CD4-positive, alpha-beta T cell treated with Interleukin-21 for 1 hour (primary cell): ENCODE results near the gene PRDM16.

Experiments
- DNase-seq: peaks from one replicate; pipeline ENCODE4 v3.0.0-alpha.2; 2020

Gene PRDM16

DNA sequence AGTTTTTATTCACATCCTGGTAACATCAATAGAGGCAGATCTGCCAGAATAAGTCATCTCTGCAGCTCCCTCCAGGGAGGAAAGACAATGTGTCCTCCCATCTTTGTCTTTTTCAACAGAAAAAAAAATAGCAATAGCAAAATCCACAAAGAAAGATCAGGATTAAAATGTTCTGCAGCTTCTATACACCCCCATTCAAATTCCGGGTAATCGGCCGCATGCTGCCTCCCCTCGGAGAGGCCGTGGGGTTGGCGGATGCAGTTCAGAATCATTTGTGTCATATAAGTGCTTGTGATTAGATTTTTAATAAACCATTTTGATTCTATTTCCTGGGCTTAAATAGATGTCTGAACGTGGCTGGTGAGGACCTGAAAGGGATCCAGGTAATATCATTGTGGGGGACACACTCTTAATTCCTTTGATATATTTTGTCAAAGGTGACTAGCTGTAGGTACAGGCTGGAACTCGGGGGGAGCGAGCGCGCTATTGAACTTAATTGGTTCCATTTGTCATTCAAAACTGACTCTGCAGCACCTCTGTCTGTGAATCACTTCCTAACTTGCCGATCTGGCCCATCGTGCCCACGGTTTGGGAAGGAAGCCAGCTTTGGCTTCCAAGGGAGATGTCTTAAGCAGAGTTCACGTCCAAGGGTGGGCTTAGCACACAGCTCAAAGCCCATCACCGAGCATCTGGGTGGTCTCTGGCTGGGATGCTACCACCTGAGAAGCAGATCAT lies 299.9 kb downstream of the PRDM16 start:
- DNase-seq: no peak

DNA sequence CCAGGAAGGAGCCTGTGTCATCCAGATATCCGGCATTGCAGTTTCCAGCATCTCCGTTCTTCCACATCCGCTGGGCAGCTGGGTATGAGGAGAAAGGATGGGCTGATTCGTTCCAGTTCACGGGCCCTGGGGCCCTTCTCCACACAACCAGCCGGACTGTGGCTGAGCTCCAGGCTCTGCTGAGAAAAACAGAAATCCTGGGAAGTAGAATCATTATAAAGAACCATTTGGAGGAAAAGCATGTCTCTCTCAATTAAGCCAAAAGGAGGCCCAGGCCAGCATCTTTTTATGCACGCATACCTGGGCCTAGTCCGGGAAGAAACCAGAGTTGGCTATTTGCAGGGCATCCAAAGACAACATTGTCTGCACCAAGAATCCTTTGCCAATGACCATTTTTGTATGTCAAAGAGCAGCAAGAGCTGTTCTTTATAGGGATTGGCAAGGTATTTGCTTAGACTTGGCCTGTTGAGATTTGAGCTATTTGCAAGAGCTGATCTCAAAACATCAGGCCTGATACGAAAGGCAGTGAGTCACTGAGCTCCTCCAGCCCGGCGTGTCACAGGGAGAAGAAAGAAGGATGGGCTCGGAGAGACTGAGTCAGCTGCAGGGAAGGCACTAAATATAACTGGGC lies 300.6 kb downstream of the PRDM16 start:
- no peak for DNase-seq

DNA sequence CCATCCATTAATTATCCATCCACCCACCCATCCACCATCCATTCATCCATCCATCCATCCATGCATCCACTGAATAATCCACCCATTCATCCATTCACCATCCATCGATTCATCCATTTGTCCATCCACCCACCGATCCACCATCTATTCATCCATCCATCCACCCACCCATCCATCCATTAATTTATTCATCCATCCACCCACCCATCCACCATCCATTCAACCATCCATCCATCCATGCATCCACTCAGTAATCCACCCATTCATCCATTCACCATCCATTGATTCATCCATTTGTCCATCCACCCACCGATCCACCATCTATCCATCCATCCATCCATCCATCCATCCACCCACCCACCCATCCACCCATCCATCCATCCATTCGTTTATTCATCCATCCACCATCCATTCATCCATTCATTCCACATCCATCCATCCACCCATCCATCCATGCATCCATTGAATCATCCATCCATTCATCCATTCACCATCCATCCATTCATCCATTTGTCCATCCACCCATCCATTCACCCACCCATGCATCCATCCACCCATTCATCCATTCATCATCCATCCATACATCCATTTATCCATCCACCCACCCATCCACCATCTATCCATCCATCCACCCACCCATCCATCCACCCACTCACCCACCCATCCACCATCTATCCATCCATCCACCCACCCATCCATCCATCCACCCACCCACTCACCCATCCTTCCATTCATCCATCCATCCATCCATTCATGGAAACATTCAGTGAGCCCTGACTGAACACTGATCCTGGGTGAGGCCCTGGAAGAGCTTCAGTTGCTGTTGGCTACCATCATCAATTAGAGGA lies 302.1 kb downstream of the PRDM16 start:
- no peak for DNase-seq

DNA sequence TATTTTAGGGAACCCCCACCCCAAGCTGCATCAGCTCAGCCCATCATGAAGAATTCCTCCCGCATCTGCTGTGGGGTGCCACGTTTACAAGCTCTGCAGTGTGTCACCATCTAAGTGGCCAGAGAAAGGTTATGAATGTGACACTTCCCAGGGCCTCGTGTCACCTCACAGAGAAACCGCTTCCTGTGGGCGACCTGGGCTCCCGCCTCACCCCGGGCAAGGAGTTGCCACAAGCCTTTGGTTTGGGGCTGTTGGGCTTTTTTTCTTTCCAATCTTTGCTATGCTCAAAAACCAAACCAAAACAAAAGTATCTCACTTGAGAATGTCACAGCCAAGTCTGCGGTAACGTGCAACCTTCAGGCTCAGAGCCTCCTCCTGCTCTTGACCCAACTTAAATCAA lies 303.3 kb downstream of the PRDM16 start:
- peak; percentile 26 for DNase-seq

DNA sequence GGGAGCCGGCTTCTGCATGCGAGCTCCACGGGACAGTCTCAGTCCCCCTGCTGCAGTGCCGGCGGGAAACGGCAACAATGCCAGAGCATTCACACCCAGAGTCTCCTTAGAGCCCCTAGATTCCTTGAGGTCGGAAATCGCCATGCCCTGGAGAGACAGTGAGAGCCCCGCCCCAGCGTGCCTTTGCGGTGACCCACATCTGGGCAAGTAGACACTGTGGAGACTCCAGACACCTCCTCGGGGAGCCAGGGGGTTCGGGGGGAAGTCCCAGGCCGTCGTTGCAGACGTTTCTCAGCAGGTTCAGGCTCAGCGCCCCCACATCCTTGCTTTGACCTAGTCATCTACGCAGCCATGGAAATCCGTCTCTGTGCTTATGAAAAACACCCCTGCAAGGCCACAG lies 304.2 kb downstream of the PRDM16 start:
- no peak for DNase-seq

DNA sequence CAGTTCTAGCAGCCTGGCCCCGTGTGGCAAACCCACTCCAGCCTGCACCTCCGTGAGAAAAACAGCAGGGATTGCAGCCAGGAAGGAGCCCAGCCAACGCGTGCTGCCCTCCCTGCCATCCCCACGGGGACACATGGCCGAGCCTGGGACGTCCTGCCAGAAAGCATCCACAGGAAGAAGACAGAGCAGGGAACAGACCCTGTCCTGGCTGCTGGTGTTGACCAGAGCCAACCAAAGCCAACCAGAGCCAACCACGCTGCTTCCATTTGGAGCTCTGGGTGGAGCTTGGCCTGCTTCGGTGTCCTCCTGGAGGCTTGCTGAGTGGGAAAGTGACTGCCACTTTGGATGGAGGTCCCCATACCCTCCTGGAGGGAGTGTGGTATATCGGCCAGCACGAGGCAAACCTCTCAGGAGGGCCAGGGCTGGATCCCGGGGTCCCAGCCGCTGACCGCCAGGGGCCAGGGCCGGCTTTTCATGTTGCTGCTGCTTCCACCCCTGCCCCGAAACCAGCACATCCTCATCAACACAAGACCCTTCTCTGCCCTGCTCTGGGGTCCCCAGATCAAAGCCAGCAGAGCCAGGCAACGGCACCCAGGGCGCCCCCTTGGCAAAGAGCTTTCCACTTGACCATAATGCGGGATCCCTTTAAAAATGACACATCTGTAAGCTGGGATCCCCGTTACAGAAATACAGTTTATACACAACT lies 304.9 kb downstream of the PRDM16 start:
- DNase-seq: no peak

DNA sequence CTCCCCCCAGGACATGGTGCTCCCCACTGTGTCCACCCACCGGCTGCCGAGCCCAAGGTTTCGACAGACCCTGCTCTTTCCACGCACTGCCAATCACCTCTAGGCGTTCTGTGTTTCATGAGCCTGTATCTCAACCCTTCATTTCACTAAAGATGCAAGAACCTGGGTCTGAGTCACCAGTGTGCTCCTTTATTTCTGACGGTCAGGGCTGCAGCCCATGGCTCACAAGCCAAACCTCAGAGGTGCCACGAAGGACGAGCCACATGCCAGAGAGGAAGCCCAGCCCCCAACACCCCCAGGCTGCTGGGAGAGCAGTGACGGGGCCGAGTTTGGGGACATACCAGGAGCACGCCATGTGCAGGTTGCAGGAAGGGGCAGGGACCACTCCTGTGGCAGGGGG lies 306.2 kb downstream of the PRDM16 start:
- no peak for DNase-seq

DNA sequence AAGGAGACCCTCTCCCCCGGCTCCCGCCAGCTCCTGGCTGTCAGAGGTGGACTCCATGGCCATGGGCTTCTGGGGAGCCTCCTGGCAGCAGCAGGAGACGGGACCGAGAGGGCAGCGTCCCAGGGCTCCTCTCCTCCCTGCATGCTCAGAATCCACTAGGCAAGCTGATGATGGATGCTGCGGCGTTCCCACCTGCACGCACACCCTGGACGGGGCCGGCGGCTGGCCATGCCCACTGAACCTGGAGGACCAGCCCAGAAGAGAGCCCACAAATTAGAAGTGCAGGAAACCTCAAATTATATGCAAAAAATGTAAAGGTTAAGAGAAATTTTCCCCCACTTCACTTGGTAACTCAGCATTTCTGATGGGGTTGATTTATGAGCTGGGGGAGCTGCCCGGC lies 308.2 kb downstream of the PRDM16 start:
- DNase-seq: no peak

DNA sequence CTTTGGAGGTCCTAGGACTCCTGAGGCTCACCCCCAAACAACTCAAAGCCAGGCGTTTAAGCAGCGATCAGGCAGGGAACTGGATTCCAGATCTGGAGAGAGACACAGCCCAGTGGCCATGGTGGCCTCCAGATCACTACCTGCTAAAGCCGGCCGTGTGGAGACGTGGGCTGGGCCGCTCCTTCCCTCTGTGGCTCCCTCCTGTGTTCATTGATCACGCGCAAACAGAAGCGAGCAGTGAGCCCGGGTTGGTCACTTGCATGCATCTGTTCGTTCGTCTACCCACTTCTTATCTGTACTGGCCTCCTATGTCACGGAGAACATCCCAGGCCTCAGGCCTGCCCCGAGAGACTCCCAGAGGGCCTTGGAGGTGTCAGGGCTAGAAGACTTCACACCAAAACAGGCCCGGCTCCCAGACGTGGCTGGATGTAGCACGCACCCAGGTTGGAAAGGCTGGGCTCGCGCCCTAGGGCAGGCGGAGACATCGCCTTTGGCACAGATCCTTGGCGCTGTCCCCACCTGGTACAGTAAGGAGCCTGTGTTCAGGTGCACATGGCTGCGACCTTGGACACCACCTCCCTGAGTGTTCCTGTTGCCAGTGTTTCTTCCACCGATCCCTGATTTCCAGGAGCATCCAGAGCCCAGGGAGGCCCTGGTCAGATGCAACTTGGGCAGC lies 308.7 kb downstream of the PRDM16 start:
- no peak for DNase-seq

DNA sequence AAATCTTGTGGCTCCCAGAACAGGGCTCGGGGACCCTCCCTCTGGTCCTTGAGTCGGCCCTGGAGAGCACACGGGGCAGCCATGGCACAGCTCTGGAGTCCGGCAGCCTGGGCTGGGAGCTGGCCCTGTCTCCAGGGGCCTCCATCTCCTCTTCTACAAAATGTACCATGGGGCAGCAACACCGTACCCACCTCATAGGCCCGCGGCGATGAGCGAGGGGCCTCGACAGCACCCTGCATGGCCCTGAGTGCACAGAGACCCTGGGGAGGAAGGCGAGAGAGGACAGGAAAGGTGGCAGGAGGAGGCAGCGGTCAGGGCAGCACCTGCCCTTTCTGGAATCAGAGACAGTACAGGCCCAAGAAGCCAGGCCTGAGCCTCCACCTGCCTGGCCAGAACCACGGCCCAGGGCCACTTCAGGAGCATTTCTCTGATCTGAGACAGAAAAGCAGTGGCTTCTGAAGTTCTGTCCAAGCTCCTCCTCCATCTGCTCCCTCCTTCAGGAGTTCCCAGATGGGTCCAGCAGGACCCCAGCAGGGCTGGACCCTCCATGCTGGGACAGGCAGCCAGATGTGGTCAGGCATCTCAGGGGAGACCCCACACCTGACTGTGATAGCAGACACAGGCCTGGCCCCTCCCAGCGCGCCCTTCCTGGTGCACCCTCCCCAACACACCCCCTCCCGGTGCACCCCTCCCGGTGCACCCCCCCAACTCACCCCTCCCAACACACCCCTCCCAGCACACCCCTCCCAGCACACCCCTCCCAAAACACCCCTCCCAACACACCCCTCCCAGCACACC lies 309.6 kb downstream of the PRDM16 start:
- no peak for DNase-seq

DNA sequence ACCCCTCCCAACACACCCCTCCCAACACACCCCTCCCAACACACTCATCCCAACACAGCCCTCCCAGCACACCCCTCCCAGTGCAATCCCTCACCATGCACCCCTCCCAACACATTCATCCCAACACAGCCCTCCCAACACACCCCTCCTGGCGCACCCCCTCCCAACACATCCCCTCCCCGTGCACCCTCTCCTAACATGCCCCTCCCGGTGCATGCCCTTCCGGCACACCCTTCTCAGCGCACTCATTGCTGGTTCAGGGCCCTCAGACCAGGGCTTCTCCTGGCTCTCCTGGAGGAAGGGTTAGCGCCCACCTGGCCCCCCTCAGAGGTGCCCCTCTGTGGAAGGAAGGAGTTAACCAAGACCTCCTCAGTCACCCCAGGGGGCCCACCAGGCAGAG lies 310.9 kb downstream of the PRDM16 start:
- DNase-seq: no peak

DNA sequence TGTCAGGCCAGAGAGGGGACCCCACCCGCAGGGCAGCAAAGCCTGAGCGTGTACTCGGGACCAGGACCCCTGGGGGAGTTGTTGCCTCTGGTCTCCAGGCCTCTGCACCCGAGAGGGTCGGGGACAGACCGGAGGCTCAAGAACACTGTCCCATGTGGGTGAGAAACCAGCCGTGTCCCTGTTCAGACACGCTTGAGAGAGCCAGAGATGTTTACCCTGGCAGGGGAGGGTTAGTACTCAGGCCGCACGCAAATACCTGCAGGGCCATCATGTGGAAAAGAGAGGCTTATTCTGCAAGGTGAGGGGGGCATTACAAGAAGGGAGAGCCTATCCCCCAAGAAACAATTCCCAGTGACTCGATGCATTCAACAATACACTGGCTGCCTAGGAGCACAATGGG lies 311.5 kb downstream of the PRDM16 start:
- no peak for DNase-seq

DNA sequence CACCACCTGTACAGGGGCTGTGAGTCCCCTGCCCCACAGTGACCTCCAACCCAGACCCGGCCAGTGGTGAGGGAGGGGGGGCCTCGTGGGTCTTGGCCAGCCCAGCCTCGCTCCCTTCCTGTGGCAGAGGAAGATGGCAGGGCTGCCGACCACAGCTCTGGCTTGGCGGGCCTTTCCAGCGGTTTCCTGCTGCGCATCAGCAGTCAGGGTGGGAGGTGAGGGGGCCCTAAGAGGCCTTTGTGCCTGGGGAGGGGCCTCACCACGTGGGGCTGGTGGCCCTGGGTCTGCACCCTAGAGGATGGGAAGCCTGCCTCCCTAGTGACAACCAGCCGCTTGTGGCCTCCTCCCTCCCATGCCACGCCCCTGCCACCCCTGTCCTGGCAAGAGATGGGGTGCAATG lies 312.9 kb downstream of the PRDM16 start:
- no peak for DNase-seq

DNA sequence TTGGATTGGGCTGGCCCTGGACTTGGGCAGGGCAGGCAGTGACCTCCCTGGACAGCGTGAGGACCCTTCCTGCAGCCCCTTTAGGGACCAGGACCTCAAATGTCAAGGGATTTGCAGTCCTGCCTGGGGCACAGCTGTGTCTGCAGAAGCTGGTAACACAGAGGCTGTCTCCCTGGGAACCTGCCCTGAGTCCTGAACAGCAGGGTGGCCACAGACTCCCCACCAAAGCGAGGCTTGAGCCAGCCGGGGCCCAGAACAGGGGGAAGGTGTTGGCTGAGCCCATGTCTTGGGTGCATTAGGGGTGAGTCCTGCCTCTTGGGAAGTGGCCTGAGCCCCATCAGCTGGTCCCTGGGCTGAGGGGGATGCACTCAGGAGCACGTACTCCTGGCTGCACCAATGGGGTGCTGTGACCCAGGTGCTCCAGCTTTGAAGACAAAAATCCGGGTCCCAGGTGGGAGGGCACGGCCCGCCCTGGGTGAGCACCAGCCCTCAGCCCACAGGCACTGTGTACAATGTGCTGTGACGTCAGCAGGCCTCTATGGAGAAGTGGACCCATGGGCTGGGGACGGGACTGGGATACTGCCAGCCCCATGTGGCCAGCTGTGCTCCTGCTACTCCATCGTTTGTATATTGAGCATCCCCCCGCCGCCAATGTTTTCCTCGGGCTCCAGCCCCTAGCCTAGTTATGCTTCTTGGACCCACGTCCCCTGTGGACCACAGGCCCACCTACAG lies 313.5 kb downstream of the PRDM16 start:
- DNase-seq: no peak

DNA sequence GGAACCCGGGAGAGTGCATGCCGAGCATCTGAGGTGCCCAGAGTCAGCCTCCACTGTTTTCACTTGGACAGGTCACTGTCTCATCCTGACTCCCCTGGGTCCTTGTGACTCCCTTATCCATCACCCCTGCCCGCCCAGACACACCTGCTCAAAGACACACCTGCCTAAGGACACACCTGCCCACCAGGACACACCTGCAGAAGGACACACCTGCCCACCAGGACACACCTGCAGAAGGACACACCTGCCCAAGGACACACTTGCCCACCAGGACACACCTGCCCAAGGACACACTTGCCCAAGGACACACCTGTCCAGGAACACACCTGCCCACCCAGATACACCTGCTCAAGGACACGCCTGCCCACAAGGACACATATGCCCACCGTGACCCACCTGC lies 314.7 kb downstream of the PRDM16 start:
- DNase-seq: no peak

DNA sequence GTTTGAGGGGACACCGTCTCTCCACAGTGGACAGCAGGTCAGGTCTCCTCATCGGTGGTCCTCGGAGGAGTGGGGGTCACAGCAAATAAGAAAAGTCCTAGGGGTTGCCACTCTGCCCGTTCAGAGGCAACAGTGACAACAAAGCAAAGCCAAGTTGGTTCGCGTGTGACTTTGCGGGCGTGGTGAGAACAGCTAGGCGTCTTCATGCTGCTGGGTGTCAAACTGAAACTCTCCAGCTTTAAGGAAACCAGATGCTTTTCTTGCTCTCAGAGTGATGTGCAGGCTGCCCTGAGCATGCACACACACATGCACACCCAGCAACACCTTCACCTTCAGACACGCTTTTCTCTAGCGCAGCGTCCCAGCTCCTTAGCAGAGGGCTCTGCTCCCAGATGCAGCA lies 315.4 kb downstream of the PRDM16 start:
- peak; percentile 2 for DNase-seq

DNA sequence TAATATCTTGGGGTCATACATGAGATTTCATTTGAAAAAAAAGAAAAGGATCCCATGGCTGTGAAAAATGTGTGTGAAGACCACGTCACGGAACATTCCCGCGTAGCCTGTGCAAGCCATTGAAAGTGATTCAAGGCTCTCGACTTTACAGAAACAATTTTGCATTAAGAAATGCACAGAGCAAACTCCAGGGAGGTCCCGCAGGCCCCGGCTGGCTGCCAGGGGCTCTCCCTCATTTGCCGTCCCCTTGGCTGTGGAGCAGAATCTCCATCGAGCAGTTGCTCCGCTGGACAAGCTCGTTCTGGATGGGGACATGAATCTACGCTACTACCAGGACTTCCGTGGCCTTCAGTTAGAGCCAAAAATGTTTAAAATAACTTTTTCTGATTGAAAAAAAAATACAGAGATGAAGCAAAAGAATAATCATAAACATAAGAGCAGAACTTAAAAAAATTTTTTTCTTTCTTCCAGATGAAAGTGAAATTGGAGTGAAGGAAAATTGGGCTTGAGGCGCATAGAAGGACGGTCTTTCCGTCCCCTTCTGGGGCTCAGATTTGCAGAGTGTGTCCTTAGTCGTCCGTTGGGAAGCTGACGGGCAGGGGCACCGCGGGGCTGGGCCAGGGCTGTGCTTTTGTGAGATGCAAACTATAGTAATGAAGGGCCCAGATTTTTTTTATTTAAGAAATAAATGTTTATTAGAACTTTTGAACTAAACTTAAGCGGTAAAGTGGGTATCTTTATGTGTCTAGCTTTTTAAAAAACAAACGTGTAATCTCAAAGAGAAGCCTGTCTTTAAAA lies 317.4 kb downstream of the PRDM16 start:
- no peak for DNase-seq

DNA sequence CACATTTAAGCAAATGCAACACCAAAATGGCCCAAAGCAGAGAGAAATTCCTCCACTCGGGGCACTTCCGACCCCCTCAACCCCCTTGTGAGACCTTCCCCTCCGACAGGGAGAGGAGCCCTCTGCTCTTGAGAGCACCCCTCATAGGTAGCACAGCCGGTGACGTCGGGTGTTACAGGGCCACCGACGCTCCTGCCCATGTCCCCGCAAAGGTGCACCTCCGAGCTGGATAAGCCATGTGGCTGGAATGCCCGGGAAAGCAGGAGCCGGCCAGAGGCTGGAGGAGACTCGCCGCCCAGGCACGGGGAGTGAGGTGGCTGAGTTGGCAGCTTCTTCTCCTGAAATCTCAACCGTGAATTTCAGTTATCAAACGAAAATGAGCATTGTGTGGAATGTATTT lies 318.4 kb downstream of the PRDM16 start:
- DNase-seq: no peak

DNA sequence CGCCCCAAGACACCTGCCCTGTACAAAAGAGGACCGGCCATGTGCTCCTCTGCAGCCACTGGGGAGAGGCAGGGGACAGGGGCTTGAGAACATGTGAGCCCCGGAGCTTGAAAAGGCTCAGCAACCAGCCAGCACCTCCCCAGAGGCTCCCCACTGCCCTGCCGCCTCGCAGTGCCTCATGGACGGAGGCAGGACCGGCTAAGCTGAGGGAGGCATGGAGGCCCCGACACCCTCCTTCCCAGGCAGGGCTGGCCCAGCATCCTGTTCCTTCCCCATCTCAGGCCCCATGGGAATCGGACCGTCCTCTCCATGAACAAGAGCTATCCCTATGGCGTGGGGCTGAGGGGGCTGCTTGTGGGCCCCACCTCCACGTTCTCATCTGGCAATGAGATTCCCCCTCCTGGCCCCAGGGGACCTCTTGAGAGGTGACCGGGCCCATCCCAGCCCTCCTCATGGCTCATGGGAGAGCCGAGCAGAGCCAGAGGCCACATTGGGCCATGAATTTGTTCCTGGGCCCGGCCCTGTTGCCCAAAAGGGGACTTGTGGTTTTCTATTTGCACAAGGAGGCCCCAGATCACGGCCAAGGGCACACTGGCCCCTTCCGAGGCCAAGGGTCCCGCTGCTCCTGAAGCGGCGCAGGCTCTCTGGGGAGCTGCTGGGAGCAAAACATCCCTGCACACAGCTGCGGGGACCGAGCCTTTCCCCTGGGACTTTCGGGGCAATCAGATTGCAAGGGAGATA lies 320.3 kb downstream of the PRDM16 start:
- no peak for DNase-seq

DNA sequence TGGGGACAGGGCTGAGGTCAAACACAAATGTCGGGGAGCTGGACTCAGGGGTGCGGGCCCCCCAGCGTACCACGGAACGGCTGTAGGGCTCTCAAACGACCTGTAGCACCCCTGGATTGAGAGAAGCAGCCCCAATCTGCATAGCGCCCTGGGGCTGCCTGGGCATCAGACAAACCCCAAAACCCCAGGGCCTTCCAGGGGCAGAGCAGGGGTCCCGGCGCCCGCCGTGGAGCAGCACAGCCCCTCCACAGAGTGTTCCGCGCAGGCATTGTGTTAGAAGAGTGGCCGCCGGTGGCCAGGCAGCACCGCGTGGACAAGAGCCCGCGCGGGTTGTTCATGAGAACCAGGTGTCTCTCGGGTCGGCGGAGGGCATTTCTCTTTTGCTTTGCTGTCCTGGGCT lies 321.3 kb downstream of the PRDM16 start:
- DNase-seq: no peak
